ENCODE results near the gene CDC42. TPM values are rescaled to one million over a fixed set of nuclear protein-coding genes. Genes with fewer than 3 reads are reported as not detected.

The CDC42 gene
- total and polyA plus RNA-seq, 9 of the 15 experiments (the other 6 are each of a cell fraction or from before 2014, with no cell fraction given), result 186 to 398 (median 325) TPM

DNA sequence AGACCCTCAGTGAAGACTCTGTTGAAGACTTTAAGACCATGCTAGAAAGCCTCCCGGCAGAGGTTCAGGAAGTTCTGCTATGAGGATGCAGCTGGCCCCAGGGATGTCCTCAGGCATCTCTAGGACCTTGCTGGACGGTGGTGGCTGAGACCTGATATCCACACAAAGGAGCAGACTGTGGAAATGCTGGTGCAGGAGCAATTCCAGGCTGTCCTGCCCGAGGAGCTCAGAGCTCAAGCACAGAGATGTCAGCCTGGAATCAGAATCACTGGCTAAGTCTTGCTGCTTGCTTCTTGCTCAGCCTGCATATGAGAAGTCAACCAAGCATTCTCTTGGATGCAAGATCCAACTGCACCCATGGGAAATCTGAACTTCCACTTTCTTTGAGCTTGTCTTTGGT lies 22.0 kb upstream of the CDC42 start:
- Histone ChIP-seq H3K9ac (ENCODE audit: insufficient read depth in 1 of 2, low read depth in 2 of 2, low read length in 2 of 2) (peak overlapping the region in 1 of 2 experiments; percentile 37; a peak in 1 of 4 replicates), H3K9me3 (replicated peaks; ENCODE audit: control insufficient read depth, insufficient read depth, low read depth, low read length) (no peaks in the 10 kb centered on the region), H3K9me1 (ENCODE audit: control insufficient read depth, insufficient read depth, low read length) (no peaks in the 10 kb centered on the region), H3K4me2 (ENCODE audit: insufficient read depth, low read length) (no peak overlapping the region), H4K20me1 (replicated peaks; ENCODE audit: control insufficient read depth, insufficient read depth, low read length) (no peaks in the 10 kb centered on the region), H3K27me3 (ENCODE audit: control insufficient read depth in 2 of 2, insufficient read depth in 2 of 2, low read length in 2 of 2) (no peaks in the 10 kb centered on the region), H2AFZ (ENCODE audit: low read depth, low read length) (no peak overlapping the region), H3K4me1 (replicated peaks in 1 of 2; ENCODE audit: control insufficient read depth in 2 of 2, insufficient read depth in 2 of 2, low read length in 2 of 2) (peaks cover 13 to 19% of the 10 kb centered on the region in 2 experiments; a peak in 4 of 5 replicates), H3K27ac (ENCODE audit: extremely low read depth, low read depth, low read length) (no peak overlapping the region), H3K79me2 (ENCODE audit: control insufficient read depth, insufficient read depth, low read length) (peaks cover 12% of the 10 kb centered on the region; the same call in 2 of the 3 replicates), H3K4me3 (no peak overlapping the region), H3K36me3 (ENCODE audit: control insufficient read depth, insufficient read depth, low read length) (peaks cover 7% of the 10 kb centered on the region; the same call in 1 of the 3 replicates)
- intact Hi-C loops (cut with micrococcal nuclease) (no loop called here), in situ Hi-C loops (cut with MboI) (no loop called here)
- ATAC-seq, result no peak
- BruUV-seq (replicated peaks), result no TSS peak
- POLR2A ChIA-PET, result interaction anchor here (0.6 to 7.0 kb wide), 3 partner anchors 8 to 35 kb away, joined by 3 to 63 read pairs (median 5); no protein-coding TSS in a partner anchor
- CTCF ChIA-PET (ENCODE audit: low intra/inter-chr PET ratio), result no interaction called here
- peak in 1 of 4 experiments; percentile 8 for DNase-seq (ENCODE audit: extremely low read depth in 1 of 4, low spot score in 3 of 4)
- TF ChIP-seq POLR2H (tag; IDR thresholded peaks at IDR 0.05; ENCODE audit: low read depth) (no peak), ZNF407 (IDR thresholded peaks at IDR 0.05; ENCODE audit: low read depth) (no peak), TRIM28 (IDR thresholded peaks at IDR 0.05) (no peak), ZBTB43 (CRISPR knock-in tag; IDR thresholded peaks at IDR 0.05) (no peak)
- 51% methylated on average over 3 of the region's 3 CpGs for WGBS (ENCODE audit: insufficient coverage, low coverage, missing lambda C conversion rate)
- no peak for FAIRE-seq
